Prostate gland (tissue), 2 donors: ENCODE results near the gene HCFC1. TPM values are rescaled to one million over a fixed set of nuclear protein-coding genes. Genes with fewer than 3 reads are reported as not detected.

Source experiments
- DNase-seq: peaks from one replicate; pipeline ENCODE4 v3.0.0-alpha.2; 2019; ENCODE audit warnings: low spot score
- H3K27ac ChIP-seq, 2 donors: fragments of 200-600 bp; sonication (generic); 2 replicates each; pipeline ENCODE4 v1.5.1; 2017 to 2019
- H3K27me3 ChIP-seq: fragments of 200-600 bp; sonication (generic); replicated peaks from 2 replicates; pipeline ENCODE4 v1.5.1; 2019; ENCODE audit not compliant: insufficient read depth
- H3K36me3 ChIP-seq, 2 donors: fragments of 200-600 bp; sonication (generic); 1 replicate in 1 of 2; 2 replicates in 1 of 2; pipeline versions ENCODE4 v1.5.1 to v1.8.1; 2017 to 2019
- H3K4me1 ChIP-seq: fragments of 200-600 bp; sonication (generic); replicated peaks from 2 replicates; pipeline ENCODE4 v1.5.1; 2019
- H3K4me3 ChIP-seq, 2 donors: fragments of 200-600 bp; sonication (generic); 2 replicates each; pipeline ENCODE4 v1.5.1; 2017 to 2019
- H3K9me3 ChIP-seq: fragments of 200-600 bp; sonication (generic); 2 replicates; pipeline ENCODE4 v1.5.1; 2017
- CTCF ChIP-seq, 4 experiments: fragments of 200-600 bp in 2 of 4; fragments of 450-650 bp in 2 of 4; sonication (generic) in 2 of 4; IDR thresholded peaks; 1 replicate in 3 of 4; 2 replicates in 1 of 4; pipeline ENCODE4 v1.5.1; 2016 to 2019; ENCODE audit warnings: antibody characterized with exemption in 4 of 4, mild to moderate bottlenecking in 2 of 4, moderate library complexity in 2 of 4
- POLR2A ChIP-seq: fragments of 450-650 bp; IDR thresholded peaks from one replicate; pipeline ENCODE4 v1.6.1; 2016; ENCODE audit warnings: antibody characterized with exemption, mild to moderate bottlenecking
- POLR2AphosphoS5 ChIP-seq: sonication (generic); formaldehyde crosslinking; IDR thresholded peaks from one replicate; pipeline ENCODE4 v1.6.1; 2017; ENCODE audit warnings: antibody characterized with exemption
- WGBS: methylation state at CpG from one replicate; pipeline ENCODE4 v1.1.5; 2018; 5-methylcytosine and 5-hydroxymethylcytosine counted together
- intact Hi-C: fragments of 100-400 bp; cut with DNase I; formaldehyde crosslinking; loops from one replicate; pipeline ENCODE4 v1.14.2; 2022
- total RNA-seq, 2 donors: library from RNA; depleted of rRNA; stranded (reverse); fragments of >200 nt; gene quantifications; one replicate each; pipeline ENCODE4 v1.1.0, GENCODE V29; 2016

The HCFC1 gene
- total RNA-seq, 2 donors from 2014 or later = 67.7 to 115 TPM

- Histone ChIP-seq H3K27ac (peak overlapping the region; percentile 53), H3K4me1 (no peaks in the 10 kb centered on the region), H3K9me3 (no peaks in the 10 kb centered on the region), H3K4me3 (no peak overlapping the region), H3K36me3 (no peaks in the 10 kb centered on the region), H3K27me3 (no peaks in the 10 kb centered on the region)
- DNase-seq = no peak
- no peak for TF ChIP-seq POLR2AphosphoS5
- no peak for TF ChIP-seq CTCF (IDR thresholded peaks at IDR 0.05)
- no peak for TF ChIP-seq POLR2A
- 92% methylated on average over 8 of the region's 32 CpGs for WGBS
- intact Hi-C loops = no loop called here
These were observed 19.1 kb downstream of the HCFC1 start for GRCh38 chrX:153952373-153953026.

GRCh38 chrX:153951683-153952372, 19.8 kb downstream of the HCFC1 start:
- WGBS = 96% methylated on average over 11 of the region's 28 CpGs
- intact Hi-C loops = no loop called here
- DNase-seq = no peak
- no peak overlapping the region for H3K27ac ChIP-seq
- H3K27me3 ChIP-seq = no peaks in the 10 kb centered on the region
- TF ChIP-seq POLR2A (no peak), CTCF (IDR thresholded peaks at IDR 0.05) (no peak), POLR2AphosphoS5 (no peak)
- no peaks in the 10 kb centered on the region for H3K4me1 ChIP-seq
- H3K36me3 ChIP-seq = no peaks in the 10 kb centered on the region
- H3K4me3 ChIP-seq = no peak overlapping the region
- no peaks in the 10 kb centered on the region for H3K9me3 ChIP-seq

- Histone ChIP-seq H3K27ac (no peak overlapping the region), H3K4me3 (no peak overlapping the region), H3K4me1 (no peaks in the 10 kb centered on the region), H3K9me3 (no peaks in the 10 kb centered on the region), H3K27me3 (no peaks in the 10 kb centered on the region), H3K36me3 (no peaks in the 10 kb centered on the region)
- TF ChIP-seq POLR2AphosphoS5 (no peak), CTCF (IDR thresholded peaks at IDR 0.05) (no peak), POLR2A (no peak)
- intact Hi-C loops = no loop called here
- 85% methylated on average over 5 of the region's 19 CpGs for WGBS
- no peak for DNase-seq
These were observed 21.5 kb downstream of the HCFC1 start for GRCh38 chrX:153950127-153950526.

GRCh38 chrX:153948847-153949805, 22.5 kb downstream of the HCFC1 start:
- Histone ChIP-seq H3K4me1 (no peaks in the 10 kb centered on the region), H3K4me3 (no peak overlapping the region), H3K36me3 (no peaks in the 10 kb centered on the region), H3K27ac (peak overlapping the region in 1 of 2 donors; percentile 41), H3K27me3 (no peaks in the 10 kb centered on the region), H3K9me3 (no peaks in the 10 kb centered on the region)
- DNase-seq = no peak
- intact Hi-C loops = loop anchor here (5.0 kb wide), 1 partner anchor 187 kb away; the partner anchor contains the start of gene PLXNB3
- WGBS = 52% methylated on average over 28 of the region's 30 CpGs
- no peak for TF ChIP-seq CTCF (IDR thresholded peaks at IDR 0.05)
- no peak for TF ChIP-seq POLR2A
